Type B pancreatic cell (in vitro differentiated cells): ENCODE results near the gene CAMTA1. TPM values are rescaled to one million over a fixed set of nuclear protein-coding genes. Genes with fewer than 3 reads are reported as not detected.

ENCODE experiments used
- DNase-seq: peaks from one replicate; pipeline ENCODE4 v3.0.0; 2021; ENCODE audit warnings: mixed read lengths; ENCODE audit not compliant: unreplicated experiment; ENCODE audit errors: extremely low spot score
- H3K27ac Mint-ChIP-seq: 2 replicates; pipeline ENCODE4 v1.8.0; 2021; ENCODE audit warnings: mild to moderate bottlenecking, mixed read lengths
- H3K27me3 Mint-ChIP-seq: 2 replicates; pipeline ENCODE4 v1.8.0; 2021; ENCODE audit warnings: mixed read lengths
- H3K36me3 Mint-ChIP-seq: 2 replicates; pipeline ENCODE4 v1.8.0; 2021; ENCODE audit warnings: mixed read lengths
- H3K4me1 Mint-ChIP-seq: one replicate; pipeline ENCODE4 v1.8.0; 2021; ENCODE audit warnings: mixed read lengths; ENCODE audit not compliant: unreplicated experiment
- H3K4me3 Mint-ChIP-seq: 2 replicates; pipeline ENCODE4 v1.8.0; 2021; ENCODE audit warnings: mild to moderate bottlenecking, mixed read lengths
- H3K9me3 Mint-ChIP-seq: 2 replicates; pipeline ENCODE4 v1.8.0; 2021; ENCODE audit warnings: mixed read lengths
- CTCF ChIP-seq: fragments of 200-600 bp; sonication (generic); conservative IDR thresholded peaks from 2 replicates; pipeline ENCODE4 v1.5.0; 2021; ENCODE audit warnings: antibody characterized with exemption, mild to moderate bottlenecking
- total RNA-seq: library from RNA; stranded (reverse); gene quantifications from 2 replicates; pipeline ENCODE4 v1.2.1, GENCODE V29; 2021; ENCODE audit warnings: low replicate concordance

CAMTA1 gene
- total RNA-seq, 1 donor from 2014 or later = 82.5 TPM

GRCh38 chr1:7630378-7630777, 845.1 kb downstream of the CAMTA1 start:
- Mint-ChIP-seq H3K9me3 (no peaks in the 10 kb centered on the region), H3K4me1 (peaks cover 15% of the 10 kb centered on the region), H3K27ac (no peak overlapping the region), H3K27me3 (peaks cover 47% of the 10 kb centered on the region), H3K36me3 (no peaks in the 10 kb centered on the region), H3K4me3 (no peak overlapping the region)
- no peak for TF ChIP-seq CTCF
- DNase-seq = no peak

- Mint-ChIP-seq H3K27me3 (peaks cover 30% of the 10 kb centered on the region), H3K9me3 (no peaks in the 10 kb centered on the region), H3K4me3 (no peak overlapping the region)
These were observed 846.9 kb downstream of the CAMTA1 start for GRCh38 chr1:7632176-7632575.

GRCh38 chr1:7632681-7633080, 847.4 kb downstream of the CAMTA1 start:
- H3K4me1 Mint-ChIP-seq = peaks cover 15% of the 10 kb centered on the region
- DNase-seq = no peak
- no peak for TF ChIP-seq CTCF
- no peak overlapping the region for H3K4me3 Mint-ChIP-seq
- H3K9me3 Mint-ChIP-seq = no peaks in the 10 kb centered on the region
- no peak overlapping the region for H3K27ac Mint-ChIP-seq
- peaks cover 25% of the 10 kb centered on the region for H3K27me3 Mint-ChIP-seq
- H3K36me3 Mint-ChIP-seq = no peaks in the 10 kb centered on the region

More at GRCh38 chr1:7632176-7632575, 846.9 kb downstream of the CAMTA1 start:
- TF ChIP-seq CTCF = no peak
- DNase-seq = no peak
- Mint-ChIP-seq H3K27ac (no peak overlapping the region), H3K36me3 (no peaks in the 10 kb centered on the region), H3K4me1 (peaks cover 15% of the 10 kb centered on the region)

- H3K36me3 Mint-ChIP-seq = no peaks in the 10 kb centered on the region
- no peaks in the 10 kb centered on the region for H3K9me3 Mint-ChIP-seq
- no peak overlapping the region for H3K27ac Mint-ChIP-seq
- H3K27me3 Mint-ChIP-seq = peaks cover 16% of the 10 kb centered on the region
- H3K4me1 Mint-ChIP-seq = peaks cover 15% of the 10 kb centered on the region
- no peak for DNase-seq
- TF ChIP-seq CTCF = no peak
- no peak overlapping the region for H3K4me3 Mint-ChIP-seq
These were observed 848.4 kb downstream of the CAMTA1 start for GRCh38 chr1:7633506-7634245.

GRCh38 chr1:7634546-7635240, 849.4 kb downstream of the CAMTA1 start:
- H3K4me3 Mint-ChIP-seq = no peak overlapping the region
- TF ChIP-seq CTCF = no peak
- H3K27ac Mint-ChIP-seq = no peak overlapping the region
- H3K36me3 Mint-ChIP-seq = no peaks in the 10 kb centered on the region
- H3K9me3 Mint-ChIP-seq = no peaks in the 10 kb centered on the region
- H3K27me3 Mint-ChIP-seq = peaks cover 9% of the 10 kb centered on the region
- peaks cover 8% of the 10 kb centered on the region for H3K4me1 Mint-ChIP-seq
- no peak for DNase-seq
